Erythroblast (primary cell): ENCODE measurements around the gene NINL.
"Not testable (repeated sequence)": the region's sequence is repeated elsewhere in the genome, so short reads cannot be mapped to it uniquely, and the experiment has no call there.

ENCODE experiments used
- DNase-seq, 2 experiments: peaks; one replicate each; lab custom pipeline; 2025; lab: John Stamatoyannopoulos, UW
- GATA1 ChIP-seq: IDR thresholded peaks from 2 replicates; pipeline ENCODE4 v1.6.1; 2011; ENCODE audit warnings: low read depth, mild to moderate bottlenecking, control low read depth, low read length, moderate library complexity
- POLR2A ChIP-seq: IDR thresholded peaks from 2 replicates; pipeline ENCODE4 v1.6.1; 2011; ENCODE audit warnings: mild to moderate bottlenecking, low read length

Gene NINL

GRCh38 chr20:25479638-25480037, 105.7 kb downstream of the NINL start:
- TF ChIP-seq GATA1: no peak
- TF ChIP-seq POLR2A: no peak
- DNase-seq: no peak

- TF ChIP-seq POLR2A: no peak
- TF ChIP-seq GATA1: no peak
- no peak for DNase-seq
Observed at GRCh38 chr20:25478889-25479568, 106.3 kb downstream of the NINL start.

GRCh38 chr20:25477014-25477882, 108.1 kb downstream of the NINL start:
- DNase-seq: no peak
- TF ChIP-seq POLR2A (no peak), GATA1 (no peak)

GRCh38 chr20:25476106-25477013, 109.0 kb downstream of the NINL start:
- no peak for DNase-seq
- no peak for TF ChIP-seq POLR2A
- TF ChIP-seq GATA1: no peak

- DNase-seq: not testable (repeated sequence)
Observed at GRCh38 chr20:25473297-25473696, 112.0 kb downstream of the NINL start.

GRCh38 chr20:25471020-25471419, 114.3 kb downstream of the NINL start:
- DNase-seq: no peak
- no peak for TF ChIP-seq POLR2A

GRCh38 chr20:25470045-25470444, 115.3 kb downstream of the NINL start:
- DNase-seq: peak; percentile 21 to 30
- TF ChIP-seq POLR2A (no peak), GATA1 (no peak)

- TF ChIP-seq GATA1: no peak
- TF ChIP-seq POLR2A: no peak
- no peak for DNase-seq
Observed at GRCh38 chr20:25469558-25469957, 115.8 kb downstream of the NINL start.

GRCh38 chr20:25468126-25469075, 116.9 kb downstream of the NINL start:
- TF ChIP-seq GATA1: no peak
- TF ChIP-seq POLR2A: no peak
- no peak for DNase-seq

- DNase-seq: no peak
- no peak for TF ChIP-seq GATA1
- TF ChIP-seq POLR2A: no peak
Observed at GRCh38 chr20:25467441-25467840, 117.9 kb downstream of the NINL start.

- DNase-seq: no peak
- TF ChIP-seq GATA1: no peak
- TF ChIP-seq POLR2A: no peak
Observed at GRCh38 chr20:25466846-25467245, 118.5 kb downstream of the NINL start.

GRCh38 chr20:25465243-25466135, 119.8 kb downstream of the NINL start:
- no peak for DNase-seq
- TF ChIP-seq GATA1: no peak
- no peak for TF ChIP-seq POLR2A
